GM12878 (cell line): ENCODE data around the gene SPI1. TPM values are rescaled to one million over a fixed set of nuclear protein-coding genes. Genes with fewer than 3 reads are reported as not detected.

Experiments
- ATAC-seq: fragments of 200-7000 bp; cut with Tn5 transposase; 3 replicates; pipeline ENCODE4 v1.9.1; 2020; ENCODE audit warnings: mild to moderate bottlenecking, moderate library complexity
- BruUV-seq: library from RNA; stranded (reverse); fragments of 400-500 nt; replicated peaks from 2 replicates; lab custom pipeline; 2021; lab: Mats Ljungman, UMichigan
- CTCF ChIA-PET: fragments of 300-600 bp; sonication (Branson Sonifier 250); formaldehyde crosslinking; extraction: SDS; loops from one replicate; lab custom pipeline; 2021; ENCODE audit warnings: inconsistent platforms; lab: Yijun Ruan, JAX
- POLR2A ChIA-PET: fragments of 350-600 bp; formaldehyde crosslinking; extraction: SDS; loops from one replicate; lab custom pipeline; 2021; ENCODE audit warnings: inconsistent platforms; lab: Charles Lee
- RAD21 ChIA-PET: fragments of 300-600 bp; sonication (Branson Sonifier 250); formaldehyde crosslinking; loops from one replicate; lab custom pipeline; 2023; ENCODE audit warnings: antibody characterized with exemption; ENCODE audit not compliant: unreplicated experiment; lab: Charles Lee
- SMC1A ChIA-PET: fragments of 300-600 bp; sonication (Branson Sonifier 250); formaldehyde crosslinking; loops from one replicate; lab custom pipeline; 2023; ENCODE audit not compliant: unreplicated experiment, uncharacterized antibody; lab: Charles Lee
- DNase-seq: peaks from one replicate; pipeline ENCODE4 v3.0.0-alpha.2; 2011; ENCODE audit warnings: low read depth, low spot score
- FAIRE-seq: peaks from 3 replicates; lab custom pipeline; 2011; peaks lifted over from hg19 to GRCh38; lab: Jason Lieb, UNC
- H2AFZ ChIP-seq: 2 replicates; pipeline ENCODE4 v1.6.0; 2011; ENCODE audit warnings: low read depth, low read length, control low read depth; ENCODE audit not compliant: control insufficient read depth
- H3K27ac ChIP-seq: 2 replicates; pipeline ENCODE4 v1.5.1; 2011; ENCODE audit warnings: control low read depth; ENCODE audit not compliant: control insufficient read depth, insufficient read depth
- H3K27me3 ChIP-seq, 2 experiments: replicated peaks in 1 of 2; 2 replicates each; pipeline versions ENCODE4 v1.6.0 to v1.6.1; 2011; ENCODE audit warnings: low read length in 1 of 2; ENCODE audit not compliant: control insufficient read depth in 2 of 2, insufficient read depth in 2 of 2
- H3K36me3 ChIP-seq, 2 experiments: 2 replicates each; pipeline ENCODE4 v1.5.1; 2011; ENCODE audit warnings: low read length in 1 of 2; ENCODE audit not compliant: control insufficient read depth in 2 of 2, insufficient read depth in 2 of 2
- H3K4me1 ChIP-seq: 2 replicates; pipeline ENCODE4 v1.6.1; 2011; ENCODE audit warnings: mild to moderate bottlenecking, low read length, moderate library complexity, mixed read lengths; ENCODE audit not compliant: control insufficient read depth, insufficient read depth
- H3K4me2 ChIP-seq: 2 replicates; pipeline ENCODE4 v1.6.0; 2011; ENCODE audit warnings: control low read depth; ENCODE audit not compliant: control insufficient read depth, insufficient read depth
- H3K4me3 ChIP-seq: fragments of 200-600 bp; sonication (generic); 2 replicates; pipeline ENCODE4 v1.5.1; 2016
- H3K79me2 ChIP-seq: 2 replicates; pipeline ENCODE4 v1.6.0; 2011; ENCODE audit warnings: low read length; ENCODE audit not compliant: control insufficient read depth, insufficient read depth
- H3K9ac ChIP-seq: 2 replicates; pipeline ENCODE4 v1.8.0; 2011; ENCODE audit warnings: low read length, control low read depth, mixed read lengths; ENCODE audit not compliant: control insufficient read depth, insufficient read depth
- H3K9me3 ChIP-seq: replicated peaks from 3 replicates; pipeline ENCODE4 v1.5.1; 2011; ENCODE audit warnings: mild to moderate bottlenecking, low read length; ENCODE audit not compliant: control insufficient read depth, insufficient read depth
- H4K20me1 ChIP-seq: 2 replicates; pipeline ENCODE4 v1.6.0; 2011; ENCODE audit not compliant: control insufficient read depth, insufficient read depth
- BMI1 ChIP-seq: fragments of 450-650 bp; IDR thresholded peaks from 2 replicates; pipeline ENCODE4 v1.6.1; 2016; ENCODE audit warnings: mild to moderate bottlenecking, moderate library complexity, borderline replicate concordance
- CBFB ChIP-seq: IDR thresholded peaks from 2 replicates; pipeline ENCODE4 v1.6.1; 2016; ENCODE audit warnings: antibody characterized with exemption, low read depth
- CHD2 ChIP-seq: IDR thresholded peaks from 2 replicates; pipeline ENCODE4 v1.6.1; 2011; ENCODE audit warnings: low read depth, low read length, improper control_type of control experiment, borderline replicate concordance
- CREM ChIP-seq: IDR thresholded peaks from 2 replicates; pipeline ENCODE4 v1.6.1; 2014; ENCODE audit warnings: antibody characterized with exemption, low read depth
- ETV6 ChIP-seq, 2 experiments: fragments of 450-650 bp in 1 of 2; IDR thresholded peaks in 1 of 2; conservative IDR thresholded peaks in 1 of 2; 2 replicates each; pipeline ENCODE4 v1.6.1; 2014; ENCODE audit warnings: antibody characterized with exemption in 1 of 2, borderline replicate concordance in 1 of 2, low read depth in 1 of 2, mild to moderate bottlenecking in 1 of 2, moderate library complexity in 1 of 2
- NFYA ChIP-seq: IDR thresholded peaks from 2 replicates; pipeline ENCODE4 v1.6.1; 2011; ENCODE audit warnings: low read depth, mild to moderate bottlenecking, low read length, improper control_type of control experiment, borderline replicate concordance
- NR2C2 ChIP-seq: IDR thresholded peaks from 2 replicates; pipeline ENCODE4 v1.6.1; 2011; ENCODE audit warnings: borderline replicate concordance, low read depth; ENCODE audit not compliant: control insufficient read depth, insufficient read length
- NR2F1 ChIP-seq: fragments of 450-650 bp; conservative IDR thresholded peaks from 2 replicates; pipeline ENCODE4 v1.6.1; 2017; ENCODE audit warnings: mild to moderate bottlenecking
- SMC3 ChIP-seq: IDR thresholded peaks from 2 replicates; pipeline ENCODE4 v1.6.1; 2011; ENCODE audit warnings: low read length, improper control_type of control experiment, borderline replicate concordance
- SP1 ChIP-seq: IDR thresholded peaks from one replicate; pipeline ENCODE4 v1.6.1; 2011; ENCODE audit warnings: low read depth, low read length
- TCF7 ChIP-seq: IDR thresholded peaks from 2 replicates; pipeline ENCODE4 v1.6.1; 2014; ENCODE audit warnings: antibody characterized with exemption, borderline replicate concordance
- ZNF384 ChIP-seq: IDR thresholded peaks from 2 replicates; pipeline ENCODE4 v1.6.1; 2012; ENCODE audit warnings: low read depth, mild to moderate bottlenecking, low read length, improper control_type of control experiment, borderline replicate concordance
- WGBS: methylation state at CpG from one replicate; pipeline ENCODE4 v1.1.6; 2016; ENCODE audit warnings: low lambda C conversion rate; ENCODE audit not compliant: insufficient replicate concordance, insufficient coverage; ENCODE audit errors: missing lambda C conversion rate; 5-methylcytosine and 5-hydroxymethylcytosine counted together
- in situ Hi-C: fragments of 300-500 bp; cut with MboI; formaldehyde crosslinking; loops from 9 replicates; pipeline ENCODE4 v1.14.3; 2018; ENCODE audit warnings: mixed read lengths
- intact Hi-C: fragments of 100-400 bp; cut with micrococcal nuclease; formaldehyde crosslinking; loops from one replicate; pipeline ENCODE4 v1.14.2; 2022; ENCODE audit not compliant: unreplicated experiment
- polyA plus RNA-seq, 11 experiments: library from polyadenylated mRNA; depleted of rRNA in 4 of 11; unstranded in 6 of 11; stranded (reverse) in 5 of 11; fragments of >200 nt; fragmentation: Nextera tagmentation in 4 of 11; fragmentation: Illumina TruSeq in 1 of 11; extraction: Ambion mirVana in 4 of 11; extraction: Trizol in 1 of 11; gene quantifications; 1 replicate in 1 of 11; 2 replicates in 10 of 11; pipeline versions ENCODE4 v1.2.1 to v1.2.3, GENCODE V29; 2011 to 2016; ENCODE audit warnings: inconsistent platforms in 2 of 11, missing spikeins in 2 of 11, low read depth in 1 of 11
- total RNA-seq, 4 experiments: library from RNA; depleted of rRNA in 3 of 4; stranded (reverse); fragments of >200 nt in 3 of 4; fragmentation: Illumina TruSeq in 1 of 4; extraction: Trizol in 1 of 4; gene quantifications; 2 replicates each; pipeline versions ENCODE4 v1.2.1 to v1.2.3, GENCODE V29; 2013 to 2021
- TF ChIP-seq, protein P1 (sequence below): fragments of 450-650 bp; IDR thresholded peaks from 2 replicates; pipeline ENCODE4 v1.6.1; 2018; ENCODE audit warnings: borderline replicate concordance, mild to moderate bottlenecking; ENCODE audit not compliant: partially characterized antibody
- TF ChIP-seq, protein P2 (sequence below): fragments of 450-650 bp; IDR thresholded peaks from 2 replicates; pipeline ENCODE4 v1.6.1; 2016; ENCODE audit warnings: mild to moderate bottlenecking, moderate library complexity, borderline replicate concordance

Gene SPI1
- total and polyA plus RNA-seq, 10 of the 15 experiments (the other 5 are each of a cell fraction or from before 2014, with no cell fraction given): 0.05 to 31.1 (median 9.7) TPM

DNA sequence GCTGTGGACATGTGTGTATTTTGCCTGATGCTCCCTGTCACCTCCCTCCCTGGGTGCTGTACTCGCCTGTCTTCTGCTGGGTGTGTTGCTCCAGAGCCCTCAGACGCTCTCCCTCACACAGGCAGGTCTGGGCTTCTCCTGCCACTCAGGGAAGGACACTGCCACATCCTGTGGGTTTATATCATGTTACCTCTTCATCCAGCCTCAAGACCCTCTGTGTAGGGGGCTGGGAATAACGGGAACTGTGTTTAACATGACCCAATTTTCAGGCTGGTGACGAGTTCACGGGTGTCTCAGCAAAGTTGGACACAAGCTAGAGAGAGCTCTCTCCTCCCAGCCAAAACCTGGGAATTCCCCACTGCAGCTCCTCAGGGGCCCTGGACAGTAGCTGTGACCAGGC lies 50.4 kb downstream of the SPI1 start:
- TF ChIP-seq, protein P1, sequence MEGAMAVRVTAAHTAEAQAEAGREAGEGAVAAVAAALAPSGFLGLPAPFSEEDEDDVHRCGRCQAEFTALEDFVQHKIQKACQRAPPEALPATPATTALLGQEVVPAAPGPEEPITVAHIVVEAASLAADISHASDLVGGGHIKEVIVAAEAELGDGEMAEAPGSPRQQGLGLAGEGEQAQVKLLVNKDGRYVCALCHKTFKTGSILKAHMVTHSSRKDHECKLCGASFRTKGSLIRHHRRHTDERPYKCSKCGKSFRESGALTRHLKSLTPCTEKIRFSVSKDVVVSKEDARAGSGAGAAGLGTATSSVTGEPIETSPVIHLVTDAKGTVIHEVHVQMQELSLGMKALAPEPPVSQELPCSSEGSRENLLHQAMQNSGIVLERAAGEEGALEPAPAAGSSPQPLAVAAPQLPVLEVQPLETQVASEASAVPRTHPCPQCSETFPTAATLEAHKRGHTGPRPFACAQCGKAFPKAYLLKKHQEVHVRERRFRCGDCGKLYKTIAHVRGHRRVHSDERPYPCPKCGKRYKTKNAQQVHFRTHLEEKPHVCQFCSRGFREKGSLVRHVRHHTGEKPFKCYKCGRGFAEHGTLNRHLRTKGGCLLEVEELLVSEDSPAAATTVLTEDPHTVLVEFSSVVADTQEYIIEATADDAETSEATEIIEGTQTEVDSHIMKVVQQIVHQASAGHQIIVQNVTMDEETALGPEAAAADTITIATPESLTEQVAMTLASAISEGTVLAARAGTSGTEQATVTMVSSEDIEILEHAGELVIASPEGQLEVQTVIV: no peak
- TF ChIP-seq ZNF384 (no peak), NR2C2 (no peak), CREM (no peak), TCF7 (no peak), SP1 (no peak), NR2F1 (no peak), BMI1 (no peak), NFYA (no peak), SMC3 (no peak), CHD2 (no peak), CBFB (no peak), ETV6 (conservative IDR thresholded peaks at IDR 0.05 in 1 of 2, IDR thresholded peaks at IDR 0.05 in 1 of 2; ENCODE audit: borderline replicate concordance in 1 of 2, low read depth in 1 of 2) (no peak)
- TF ChIP-seq, protein P2, sequence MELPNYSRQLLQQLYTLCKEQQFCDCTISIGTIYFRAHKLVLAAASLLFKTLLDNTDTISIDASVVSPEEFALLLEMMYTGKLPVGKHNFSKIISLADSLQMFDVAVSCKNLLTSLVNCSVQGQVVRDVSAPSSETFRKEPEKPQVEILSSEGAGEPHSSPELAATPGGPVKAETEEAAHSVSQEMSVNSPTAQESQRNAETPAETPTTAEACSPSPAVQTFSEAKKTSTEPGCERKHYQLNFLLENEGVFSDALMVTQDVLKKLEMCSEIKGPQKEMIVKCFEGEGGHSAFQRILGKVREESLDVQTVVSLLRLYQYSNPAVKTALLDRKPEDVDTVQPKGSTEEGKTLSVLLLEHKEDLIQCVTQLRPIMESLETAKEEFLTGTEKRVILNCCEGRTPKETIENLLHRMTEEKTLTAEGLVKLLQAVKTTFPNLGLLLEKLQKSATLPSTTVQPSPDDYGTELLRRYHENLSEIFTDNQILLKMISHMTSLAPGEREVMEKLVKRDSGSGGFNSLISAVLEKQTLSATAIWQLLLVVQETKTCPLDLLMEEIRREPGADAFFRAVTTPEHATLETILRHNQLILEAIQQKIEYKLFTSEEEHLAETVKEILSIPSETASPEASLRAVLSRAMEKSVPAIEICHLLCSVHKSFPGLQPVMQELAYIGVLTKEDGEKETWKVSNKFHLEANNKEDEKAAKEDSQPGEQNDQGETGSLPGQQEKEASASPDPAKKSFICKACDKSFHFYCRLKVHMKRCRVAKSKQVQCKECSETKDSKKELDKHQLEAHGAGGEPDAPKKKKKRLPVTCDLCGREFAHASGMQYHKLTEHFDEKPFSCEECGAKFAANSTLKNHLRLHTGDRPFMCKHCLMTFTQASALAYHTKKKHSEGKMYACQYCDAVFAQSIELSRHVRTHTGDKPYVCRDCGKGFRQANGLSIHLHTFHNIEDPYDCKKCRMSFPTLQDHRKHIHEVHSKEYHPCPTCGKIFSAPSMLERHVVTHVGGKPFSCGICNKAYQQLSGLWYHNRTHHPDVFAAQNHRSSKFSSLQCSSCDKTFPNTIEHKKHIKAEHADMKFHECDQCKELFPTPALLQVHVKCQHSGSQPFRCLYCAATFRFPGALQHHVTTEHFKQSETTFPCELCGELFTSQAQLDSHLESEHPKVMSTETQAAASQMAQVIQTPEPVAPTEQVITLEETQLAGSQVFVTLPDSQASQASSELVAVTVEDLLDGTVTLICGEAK: no peak
- Histone ChIP-seq H3K27me3 (no peaks in the 10 kb centered on the region), H3K4me3 (no peak overlapping the region), H3K4me2 (peak overlapping the region; percentile 26; the same call in 1 of the 2 replicates), H2AFZ (no peak overlapping the region), H3K9ac (no peak overlapping the region), H3K9me3 (no peaks in the 10 kb centered on the region), H3K4me1 (peaks cover 12% of the 10 kb centered on the region), H3K79me2 (no peaks in the 10 kb centered on the region), H3K36me3 (peaks cover 14 to 18% of the 10 kb centered on the region in 2 experiments), H4K20me1 (no peaks in the 10 kb centered on the region), H3K27ac (no peak overlapping the region)
- in situ Hi-C loops: no loop called here
- ATAC-seq (no peak), FAIRE-seq (no peak), DNase-seq (no peak)
- 90% methylated on average over 5 of the region's 5 CpGs for WGBS
- ChIA-PET CTCF (interaction anchor here (1.1 to 1.6 kb wide), 3 partner anchors 46 to 84 kb away, joined by 3 to 10 read pairs (median 4); no protein-coding TSS in a partner anchor), POLR2A (no interaction called here), RAD21 (interaction anchor here (1.0 kb wide), 1 partner anchor 83 kb away, joined by 4 read pairs; no protein-coding TSS in a partner anchor), SMC1A (interaction anchor here (0.6 to 1.4 kb wide), 4 partner anchors 9 to 84 kb away, joined by 3 read pairs; no protein-coding TSS in a partner anchor)
- no TSS peak for BruUV-seq
- intact Hi-C loops: loop anchor here (10.0 kb wide), 1 partner anchor 77 kb away; the partner anchor contains the start of gene SLC39A13
